GM18517 (cell line): ENCODE data around the gene MRPL12.

Experiments used
- ATAC-seq: cut with Tn5 transposase; IDR thresholded peaks from one replicate; pipeline ENCODE4 v1.9.1; 2021; ENCODE audit warnings: mild to moderate bottlenecking, moderate library complexity; ENCODE audit not compliant: unreplicated experiment

MRPL12 gene

DNA sequence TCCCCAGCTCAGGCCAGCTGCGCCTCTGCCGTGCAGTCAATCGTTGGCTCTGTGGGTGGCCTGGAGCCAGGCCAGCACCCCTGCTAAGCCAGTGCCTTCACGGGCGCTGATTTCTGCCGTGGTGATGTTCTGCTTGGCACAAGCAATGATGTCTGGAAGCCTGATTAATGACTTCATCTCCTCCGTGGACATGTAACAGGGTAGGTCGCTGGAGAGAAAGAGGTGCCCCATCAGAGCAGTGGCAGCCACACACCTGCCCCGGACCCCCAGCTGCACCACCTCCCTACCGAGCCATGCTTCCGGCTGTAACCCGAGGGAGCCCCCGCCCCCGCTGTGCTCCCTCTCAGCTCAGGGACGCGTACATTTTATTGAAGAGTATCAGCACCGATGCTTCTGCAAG, 21.5 kb upstream of the MRPL12 start:
- no peak for ATAC-seq

DNA sequence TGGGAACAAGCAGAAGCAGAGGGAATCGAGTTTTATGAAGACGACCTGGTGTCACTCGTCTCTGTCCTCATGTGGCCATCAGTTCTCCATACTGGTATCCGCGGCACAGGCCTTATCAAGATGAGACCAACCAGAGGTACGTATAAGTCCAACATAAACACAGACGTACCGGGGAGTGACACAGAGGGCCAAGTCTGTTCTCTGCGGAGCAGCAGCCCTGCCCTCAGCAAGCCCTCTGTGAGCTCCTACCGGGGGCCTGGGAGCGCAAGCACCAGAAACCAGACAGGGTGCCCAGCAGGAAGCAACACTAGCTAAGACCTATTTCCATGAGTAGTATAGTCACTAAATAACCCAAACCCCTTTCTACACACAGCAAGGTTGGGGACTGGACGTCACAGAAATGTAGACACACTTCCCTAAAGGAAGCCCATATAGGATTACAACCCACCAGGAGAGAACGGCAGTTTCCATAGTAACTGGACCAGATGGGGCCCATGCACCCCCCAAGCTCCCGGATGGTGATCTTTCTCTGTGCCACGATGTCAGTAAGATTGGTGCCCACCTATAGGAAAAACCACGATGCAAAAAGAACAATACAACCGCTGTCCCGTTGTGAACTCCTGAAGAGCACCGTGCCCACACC, 20.5 kb upstream of the MRPL12 start:
- no peak for ATAC-seq

DNA sequence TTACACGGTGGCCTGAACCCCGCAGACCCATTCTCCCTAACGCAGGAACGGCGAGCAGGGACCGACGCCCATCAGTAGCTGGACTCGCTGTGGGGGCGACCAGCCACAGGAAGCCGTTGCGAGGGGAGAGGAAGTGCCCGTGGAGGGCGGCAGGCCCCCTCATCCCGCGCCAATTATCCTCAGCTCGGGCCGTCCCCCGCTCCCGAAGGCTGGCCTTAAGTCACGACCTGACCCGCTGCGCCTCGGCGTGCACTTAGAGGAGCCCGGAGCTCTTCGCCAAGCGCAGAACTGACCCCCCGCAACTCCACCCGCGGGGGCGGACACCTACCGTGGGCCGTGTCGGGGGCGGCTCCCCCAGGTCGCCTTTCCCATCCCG, 20.0 kb upstream of the MRPL12 start:
- no peak for ATAC-seq

DNA sequence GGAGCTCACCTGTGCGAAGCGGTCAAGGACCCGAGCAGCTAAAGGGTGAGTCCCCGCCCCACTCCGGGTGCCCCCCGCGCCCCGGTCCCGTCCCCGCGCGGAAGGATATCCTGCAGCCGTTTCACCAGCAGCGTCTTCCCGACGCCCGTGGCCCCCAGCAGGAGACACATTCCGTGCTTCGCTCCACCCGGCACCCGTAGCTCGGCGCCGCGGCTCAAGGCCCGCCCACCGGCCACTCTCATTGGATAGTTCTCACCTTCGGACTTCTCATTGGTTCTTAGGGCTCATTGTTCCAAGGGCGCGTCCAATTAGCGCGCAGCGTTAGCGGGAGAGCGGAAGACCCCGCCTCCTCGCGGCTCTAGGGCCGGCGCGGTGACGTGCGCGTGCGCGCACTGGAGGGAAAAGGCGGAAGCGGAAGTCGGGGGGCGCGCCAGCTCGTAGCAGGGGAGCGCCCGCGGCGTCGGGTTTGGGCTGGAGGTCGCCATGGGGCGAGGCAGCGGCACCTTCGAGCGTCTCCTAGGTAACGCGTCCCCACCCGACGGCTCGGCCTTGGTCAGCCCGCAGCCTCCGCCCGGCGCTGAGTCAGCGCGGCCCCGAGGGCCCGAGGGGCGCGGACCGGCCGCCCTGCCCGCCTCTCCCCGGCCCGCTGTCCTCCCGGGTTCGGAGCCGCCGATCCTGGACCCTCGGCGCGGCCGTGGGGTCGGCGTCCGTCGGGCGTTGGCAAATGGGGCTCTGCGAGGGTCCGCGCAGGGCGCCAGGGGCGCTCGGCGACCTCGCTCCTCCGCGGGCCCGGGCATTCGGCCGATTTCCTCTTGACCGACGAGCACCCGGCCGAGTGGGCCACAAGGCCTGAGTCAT, 19.4 kb upstream of the MRPL12 start, which contains the start of the genes ARL16 and HGS:
Gene ARL16, minus strand, starts transcription at position 214 of the 858 bp plus-strand sequence. Its CDS starts 44 bp downstream, at position 170.
Gene HGS, plus strand, starts transcription at position 428 of the 858 bp plus-strand sequence. Its CDS starts 56 bp downstream, at position 484.
- ATAC-seq, result peak; percentile 94

DNA sequence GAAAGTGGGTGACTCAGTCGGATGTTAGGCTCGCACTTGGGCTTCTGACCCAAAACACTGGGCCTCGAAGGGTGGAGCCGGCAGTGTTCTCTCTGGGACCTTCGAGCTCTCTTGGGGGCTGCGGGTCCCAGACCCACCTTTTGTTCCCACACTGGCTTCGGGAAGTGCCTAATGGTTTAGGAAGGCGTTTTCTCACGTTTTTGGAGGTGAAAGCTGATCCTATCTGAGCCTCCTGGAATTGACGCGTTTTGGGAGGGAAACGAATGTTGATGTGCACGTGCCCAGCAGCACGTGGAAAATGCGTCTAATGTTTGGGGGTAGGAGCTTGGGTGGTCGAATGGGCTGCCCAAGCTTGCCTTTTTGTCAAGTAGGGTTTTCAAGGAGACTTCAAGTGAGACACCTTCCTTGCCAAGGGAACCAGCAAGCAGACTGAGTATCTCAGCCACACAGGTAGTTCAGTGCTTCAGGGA, 18.7 kb upstream of the MRPL12 start:
- no peak for ATAC-seq

DNA sequence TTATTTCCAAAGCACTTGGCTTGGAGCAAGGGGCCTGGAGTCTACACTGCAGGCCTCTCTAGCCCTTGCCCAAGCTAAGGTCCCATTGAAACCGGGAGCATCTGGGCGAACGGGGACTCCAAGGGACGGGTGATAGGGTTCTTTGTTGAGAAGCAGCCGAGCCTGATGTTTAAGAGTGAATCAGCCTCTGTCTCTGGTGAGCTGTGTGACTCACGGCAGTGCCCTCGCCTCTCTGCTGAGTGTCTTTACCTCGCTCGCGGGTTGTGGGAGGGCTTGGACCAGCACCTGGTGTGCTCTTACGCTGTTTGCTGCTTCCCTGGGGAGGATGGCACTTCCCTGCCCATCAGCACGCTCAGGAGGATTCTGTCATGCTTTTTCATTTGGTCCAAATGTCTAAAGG, 18.1 kb upstream of the MRPL12 start:
- ATAC-seq, result no peak

DNA sequence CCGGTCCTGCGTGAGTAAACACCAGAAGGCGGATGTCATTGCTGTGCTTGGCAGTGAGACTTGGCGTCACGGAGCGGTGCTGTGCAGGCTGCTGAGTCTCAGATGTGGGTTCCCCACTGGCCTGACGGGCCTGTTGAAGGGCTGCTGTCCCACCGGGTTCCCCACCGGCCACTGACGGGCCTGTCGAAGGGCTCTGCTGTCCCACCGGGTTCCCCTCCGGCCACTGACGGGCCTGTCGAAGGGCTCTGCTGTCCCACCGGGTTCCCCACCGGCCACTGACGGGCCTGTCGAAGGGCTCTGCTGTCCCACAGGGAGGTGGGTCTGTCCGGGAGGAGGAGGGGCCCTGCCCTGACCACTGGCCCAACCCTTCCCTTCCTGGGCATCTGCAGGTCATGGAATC, 16.6 kb upstream of the MRPL12 start:
- no peak for ATAC-seq

DNA sequence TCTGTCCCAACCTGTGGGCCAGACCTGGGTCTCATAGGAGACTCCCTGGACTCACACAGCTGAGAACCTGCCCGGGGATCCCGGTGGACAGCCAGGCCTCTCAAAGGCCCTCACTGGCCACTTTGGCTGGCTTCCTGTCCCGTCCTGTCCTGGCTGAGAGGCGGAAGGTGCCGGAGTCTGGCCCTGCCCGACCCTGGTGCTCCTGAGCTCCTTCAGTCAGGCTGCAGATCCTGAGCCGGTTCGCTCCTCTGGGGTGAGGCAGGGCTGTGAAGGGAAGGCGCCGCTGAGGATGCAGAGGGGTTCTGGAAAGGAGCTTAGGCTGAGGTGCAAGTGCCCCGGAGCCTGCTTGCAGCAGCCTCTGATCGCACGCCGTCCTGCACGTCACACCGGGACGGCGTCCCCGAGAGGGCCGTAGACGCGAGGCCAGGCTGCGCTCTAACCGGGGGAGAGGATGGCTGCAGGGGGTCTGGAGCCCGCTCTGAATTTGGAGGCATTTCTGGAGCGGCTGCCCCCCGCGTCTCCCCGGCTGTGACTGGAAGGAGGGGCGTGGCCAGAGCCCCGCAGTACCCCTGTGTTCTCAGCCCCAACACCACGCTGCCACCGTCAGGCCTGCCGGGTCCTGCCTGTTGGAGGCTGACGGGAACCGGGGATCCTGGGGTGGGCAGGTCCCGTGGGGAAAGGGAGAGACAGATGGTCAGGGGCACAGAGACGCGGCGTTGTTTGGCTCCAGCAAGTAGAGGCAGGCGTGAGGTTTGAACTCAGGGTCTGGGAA, 15.2 kb upstream of the MRPL12 start:
- ATAC-seq, result no peak

DNA sequence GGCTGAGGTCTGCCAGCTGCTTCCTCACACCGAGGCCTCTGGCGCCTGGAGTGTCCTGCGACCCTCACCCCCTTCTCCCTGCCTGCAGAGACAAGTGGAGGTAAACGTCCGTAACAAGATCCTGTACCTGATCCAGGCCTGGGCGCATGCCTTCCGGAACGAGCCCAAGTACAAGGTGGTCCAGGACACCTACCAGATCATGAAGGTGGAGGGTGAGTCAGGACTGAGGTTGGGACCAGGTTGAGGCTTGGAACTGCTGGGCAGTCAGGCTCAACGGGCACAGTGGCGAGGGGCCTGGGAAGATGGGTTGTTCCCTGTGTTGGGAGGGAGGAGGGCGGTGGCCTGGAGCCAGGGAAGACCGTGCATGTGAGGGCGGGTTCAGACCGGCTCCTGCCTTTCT, 14.6 kb upstream of the MRPL12 start:
- no peak for ATAC-seq

DNA sequence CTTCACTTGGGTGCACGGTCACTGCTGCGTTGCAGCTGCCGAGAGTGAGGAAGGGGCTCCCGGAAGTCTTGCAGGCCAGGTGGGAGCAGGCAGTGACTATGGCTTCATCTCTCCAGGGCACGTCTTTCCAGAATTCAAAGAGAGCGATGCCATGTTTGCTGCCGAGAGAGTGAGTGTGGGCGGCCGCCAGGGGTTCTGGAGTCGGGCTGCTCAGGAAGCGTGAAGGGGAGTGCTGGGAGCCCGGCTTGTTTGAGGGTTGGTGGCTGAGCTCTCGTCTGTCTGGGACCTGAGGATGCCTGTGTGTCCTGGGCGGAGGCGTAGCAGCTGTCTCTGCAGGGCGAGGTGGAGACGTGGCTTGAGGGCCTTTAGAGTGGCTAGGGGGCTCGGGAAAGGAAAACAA, 13.1 kb upstream of the MRPL12 start:
- no peak for ATAC-seq

DNA sequence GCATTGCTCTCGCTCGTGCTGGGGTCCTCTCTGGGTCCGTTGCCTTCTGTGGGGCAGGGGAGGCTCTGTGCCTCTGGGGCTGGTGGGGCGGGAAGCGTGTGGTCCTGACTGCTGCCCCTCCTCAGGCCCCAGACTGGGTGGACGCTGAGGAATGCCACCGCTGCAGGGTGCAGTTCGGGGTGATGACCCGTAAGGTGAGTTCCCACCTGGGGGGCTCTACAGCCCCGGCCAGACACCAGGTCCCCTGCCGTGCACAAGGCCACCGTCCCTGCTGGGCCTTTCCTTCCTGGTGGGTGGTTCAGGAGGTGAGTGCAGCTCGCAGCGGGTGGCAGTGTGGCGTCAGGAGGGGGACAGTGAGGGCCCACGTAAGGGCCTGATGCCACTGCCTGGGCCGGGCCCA, 12.6 kb upstream of the MRPL12 start:
- no peak for ATAC-seq

DNA sequence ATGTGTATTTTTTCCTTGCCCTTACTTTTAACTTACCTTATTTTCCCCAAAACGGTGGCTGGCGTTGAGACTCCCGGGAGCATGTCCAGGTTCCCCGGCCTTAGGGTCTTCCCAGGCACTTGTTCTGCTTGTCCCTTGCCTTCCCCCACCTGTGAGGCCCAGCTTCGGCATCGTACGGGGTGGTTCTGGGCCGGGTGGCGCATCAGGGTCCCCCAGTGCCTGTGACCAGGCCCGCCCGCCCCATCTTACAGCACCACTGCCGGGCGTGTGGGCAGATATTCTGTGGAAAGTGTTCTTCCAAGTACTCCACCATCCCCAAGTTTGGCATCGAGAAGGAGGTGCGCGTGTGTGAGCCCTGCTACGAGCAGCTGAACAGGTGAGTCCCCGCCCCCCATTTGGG, 12.0 kb upstream of the MRPL12 start:
- ATAC-seq, result no peak

DNA sequence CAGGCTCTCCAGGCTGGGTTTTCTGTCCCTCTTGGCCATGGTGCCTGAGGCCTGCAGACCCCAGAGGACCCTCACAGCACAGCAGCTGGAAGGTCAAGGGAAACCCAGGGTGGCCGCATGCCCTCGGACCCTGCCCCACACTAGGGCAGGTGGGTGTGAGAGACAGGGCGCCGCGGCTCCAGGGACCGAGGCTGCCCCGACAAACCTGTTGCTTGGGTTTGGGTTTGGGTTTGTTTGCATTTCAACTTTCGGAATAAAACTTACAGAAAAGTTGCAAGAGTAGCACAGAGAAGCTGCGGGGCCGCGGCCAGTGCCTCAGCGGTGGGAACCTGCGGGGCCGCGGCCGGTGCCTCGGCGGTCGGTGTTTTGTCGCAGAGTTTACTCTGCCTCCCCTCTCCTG, 11.6 kb upstream of the MRPL12 start:
- ATAC-seq, result no peak

DNA sequence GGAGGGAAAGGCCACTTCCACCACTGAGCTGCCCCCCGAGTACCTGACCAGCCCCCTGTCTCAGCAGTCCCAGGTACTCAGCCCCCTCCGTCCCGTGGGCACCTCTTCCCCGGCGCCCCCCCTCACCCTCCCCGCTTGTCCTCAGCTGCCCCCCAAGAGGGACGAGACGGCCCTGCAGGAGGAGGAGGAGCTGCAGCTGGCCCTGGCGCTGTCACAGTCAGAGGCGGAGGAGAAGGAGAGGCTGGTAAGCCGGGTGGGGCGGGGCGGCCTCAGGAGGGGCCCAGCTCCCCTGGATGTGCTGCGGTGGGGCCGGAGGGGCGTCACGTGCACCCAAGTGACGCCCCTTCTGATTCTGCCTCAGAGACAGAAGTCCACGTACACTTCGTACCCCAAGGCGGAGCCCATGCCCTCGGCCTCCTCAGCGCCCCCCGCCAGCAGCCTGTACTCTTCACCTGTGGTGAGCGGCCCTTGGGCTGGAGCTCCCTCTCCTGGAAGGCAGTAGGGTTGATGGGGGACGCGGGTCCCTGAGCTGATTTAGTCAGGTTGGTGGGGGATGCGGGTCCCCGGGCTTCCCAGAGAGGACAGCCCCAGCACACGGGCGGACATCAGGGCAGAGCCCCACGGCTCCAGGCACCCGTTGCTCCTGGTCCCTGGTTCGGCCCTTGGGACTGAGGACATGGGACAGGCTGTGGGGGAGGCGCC, 9.5 kb upstream of the MRPL12 start:
- ATAC-seq, result no peak

DNA sequence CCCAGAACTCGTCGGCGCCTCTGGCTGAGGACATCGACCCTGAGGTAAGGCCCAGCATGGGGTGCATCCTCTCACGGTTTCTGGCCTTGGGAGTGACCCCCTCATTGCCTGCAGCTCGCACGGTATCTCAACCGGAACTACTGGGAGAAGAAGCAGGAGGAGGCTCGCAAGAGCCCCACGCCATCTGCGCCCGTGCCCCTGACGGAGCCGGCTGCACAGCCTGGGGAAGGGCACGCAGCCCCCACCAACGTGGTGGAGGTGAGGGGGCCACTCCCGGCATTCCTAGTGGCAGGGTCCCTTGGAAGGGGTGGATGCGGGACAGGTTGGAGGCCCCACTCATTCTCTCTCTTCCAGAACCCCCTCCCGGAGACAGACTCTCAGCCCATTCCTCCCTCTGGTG, 8.4 kb upstream of the MRPL12 start:
- no peak for ATAC-seq

DNA sequence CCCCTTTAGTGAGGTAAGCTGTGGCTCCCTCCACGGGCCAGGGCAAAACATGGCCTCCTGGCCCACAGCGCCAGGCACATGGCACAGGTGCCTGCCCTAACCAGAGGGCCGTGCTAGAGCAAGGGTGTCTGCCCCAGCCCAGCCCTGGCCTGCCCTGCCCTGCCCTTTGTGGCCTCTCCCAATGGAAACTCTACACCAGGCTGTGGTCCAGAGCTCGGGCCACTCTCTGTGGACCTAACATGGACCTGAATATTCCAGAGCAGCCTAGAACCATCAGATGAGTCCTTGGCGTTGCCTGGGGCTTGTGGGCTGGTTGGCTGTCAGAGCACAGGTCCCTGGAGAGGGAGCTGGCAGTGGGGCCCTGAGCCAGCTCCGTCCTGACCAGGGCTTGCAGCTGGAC, 8.0 kb upstream of the MRPL12 start:
- no peak for ATAC-seq

DNA sequence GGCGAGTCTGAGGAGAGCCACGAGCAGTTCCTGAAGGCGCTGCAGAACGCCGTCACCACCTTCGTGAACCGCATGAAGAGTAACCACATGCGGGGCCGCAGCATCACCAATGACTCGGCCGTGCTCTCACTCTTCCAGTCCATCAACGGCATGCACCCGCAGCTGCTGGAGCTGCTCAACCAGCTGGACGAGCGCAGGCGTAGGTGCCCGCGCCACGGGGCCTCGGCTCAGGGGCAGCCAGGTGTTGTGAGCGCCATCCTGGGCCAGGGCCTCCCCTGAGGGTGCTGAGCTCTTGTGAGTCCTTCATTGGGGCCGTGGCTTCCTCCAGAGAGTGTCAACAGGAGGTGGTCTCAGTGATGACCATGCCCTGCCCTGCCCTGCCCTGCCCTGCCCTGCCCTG, 7.4 kb upstream of the MRPL12 start:
- ATAC-seq, result no peak

DNA sequence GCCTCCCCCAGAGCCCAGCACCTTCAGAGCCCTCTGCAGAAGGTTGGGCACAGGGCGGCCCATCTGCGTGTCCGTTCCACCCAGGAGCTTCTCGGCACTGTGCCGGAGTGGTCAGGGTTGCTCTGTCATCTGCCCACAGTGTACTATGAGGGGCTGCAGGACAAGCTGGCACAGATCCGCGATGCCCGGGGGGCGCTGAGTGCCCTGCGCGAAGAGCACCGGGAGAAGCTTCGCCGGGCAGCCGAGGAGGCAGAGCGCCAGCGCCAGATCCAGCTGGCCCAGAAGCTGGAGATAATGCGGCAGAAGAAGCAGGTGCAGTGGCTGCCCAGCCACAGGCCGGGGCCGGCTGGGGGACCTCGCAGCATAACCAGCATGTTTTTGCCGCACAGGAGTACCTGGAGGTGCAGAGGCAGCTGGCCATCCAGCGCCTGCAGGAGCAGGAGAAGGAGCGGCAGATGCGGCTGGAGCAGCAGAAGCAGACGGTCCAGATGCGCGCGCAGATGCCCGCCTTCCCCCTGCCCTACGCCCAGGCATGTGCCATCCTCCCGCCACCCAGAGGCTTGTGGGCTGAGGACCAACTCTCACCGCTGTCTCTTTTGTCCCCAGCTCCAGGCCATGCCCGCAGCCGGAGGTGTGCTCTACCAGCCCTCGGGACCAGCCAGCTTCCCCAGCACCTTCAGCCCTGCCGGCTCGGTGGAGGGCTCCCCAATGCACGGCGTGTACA, 6.8 kb upstream of the MRPL12 start:
- no peak for ATAC-seq

DNA sequence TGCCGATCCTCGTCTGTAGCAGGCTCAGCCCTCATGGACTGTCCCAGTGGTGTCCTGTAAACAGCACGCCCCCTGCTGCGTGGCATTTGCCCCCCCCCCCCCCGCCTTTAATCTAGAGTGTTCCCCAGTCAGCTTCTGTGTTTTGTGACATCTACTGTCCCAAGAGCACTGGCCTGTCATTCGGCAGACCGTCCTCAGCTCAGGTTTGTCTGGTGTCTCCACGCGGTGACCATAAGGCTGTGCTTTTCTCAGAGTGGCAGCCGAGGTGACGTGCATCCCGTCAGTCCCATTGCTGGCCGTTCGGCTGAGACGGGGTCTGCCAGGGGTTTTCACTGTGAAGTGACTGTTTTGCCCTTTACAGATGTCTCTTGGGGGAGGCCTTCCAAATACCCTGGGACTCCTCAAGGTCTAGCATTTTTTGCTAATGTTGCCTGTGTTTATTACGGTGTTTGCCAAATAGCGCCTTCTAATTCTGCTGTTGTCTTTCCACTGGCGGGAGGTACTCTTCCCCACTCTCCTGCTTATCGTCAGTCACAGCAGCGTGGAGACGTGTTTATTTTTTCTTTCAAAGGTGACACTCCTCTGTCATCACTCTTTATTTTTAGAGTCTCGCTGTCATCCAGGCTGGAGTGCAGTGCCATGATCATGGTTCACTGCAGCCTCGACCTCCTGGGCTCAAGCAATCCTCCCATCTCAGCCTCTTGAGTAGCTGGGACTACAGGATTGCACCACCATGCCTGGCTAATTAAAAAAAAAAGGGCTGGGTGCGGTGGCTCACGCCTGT, 5.7 kb upstream of the MRPL12 start:
- ATAC-seq, result no peak
